HUDEP-2 (cell line): Measurements from ENCODE around the gene ETV7.

Experiments used
- DNase-seq, 76 experiments: peaks; one replicate each; lab custom pipeline; 2025; ENCODE audit not compliant: unreplicated experiment in 76 of 76; lab: John Stamatoyannopoulos, UW

The ETV7 gene

DNA sequence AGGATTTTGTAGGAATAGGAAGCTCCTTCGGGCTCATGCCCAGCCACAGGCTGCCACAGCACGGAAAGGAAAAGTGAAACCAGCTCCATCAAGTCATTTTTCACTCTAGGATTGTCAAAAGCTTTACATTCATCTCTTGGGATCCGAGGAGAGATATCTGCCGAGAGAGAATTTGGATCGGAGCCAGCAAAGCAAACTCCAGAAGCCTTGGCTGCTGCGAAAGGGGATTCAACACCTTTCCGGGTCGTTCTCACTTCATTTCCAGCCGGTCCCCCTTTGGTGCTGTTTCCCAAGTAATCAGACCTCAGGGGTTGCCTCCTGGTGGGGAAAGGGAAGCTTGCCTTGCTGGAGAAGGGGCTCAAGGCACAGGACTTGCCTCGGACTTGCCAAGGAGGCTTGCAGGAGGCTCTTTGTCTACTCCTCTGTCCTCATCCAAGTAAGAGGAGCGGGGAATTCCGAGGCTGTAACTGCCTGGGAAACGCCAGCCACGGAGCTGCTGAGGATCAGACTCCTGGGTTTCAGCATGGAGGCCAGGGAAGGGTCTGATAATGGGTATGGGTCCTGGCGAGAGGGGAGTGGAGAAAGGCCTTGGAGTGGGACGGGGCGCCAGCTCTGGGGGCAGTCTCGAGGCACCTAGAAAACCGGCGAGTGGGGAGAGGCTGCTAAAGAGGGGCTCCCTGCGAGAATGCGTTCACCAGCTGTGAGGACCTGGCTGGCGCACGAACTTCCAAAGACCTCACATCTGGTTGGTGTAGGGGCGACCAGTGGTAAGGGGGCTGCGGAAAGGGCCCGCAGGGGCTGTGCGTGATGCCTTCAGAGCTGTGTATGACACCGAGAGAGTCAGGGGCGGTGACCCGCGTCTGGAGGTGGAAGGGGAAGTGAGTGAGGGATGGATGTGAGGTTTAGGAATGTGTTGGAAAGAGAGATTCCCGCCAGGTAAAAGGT lies 702 bp downstream of the ETV7 start:
- peak in 1 of 76 experiments; percentile 8 for DNase-seq

DNA sequence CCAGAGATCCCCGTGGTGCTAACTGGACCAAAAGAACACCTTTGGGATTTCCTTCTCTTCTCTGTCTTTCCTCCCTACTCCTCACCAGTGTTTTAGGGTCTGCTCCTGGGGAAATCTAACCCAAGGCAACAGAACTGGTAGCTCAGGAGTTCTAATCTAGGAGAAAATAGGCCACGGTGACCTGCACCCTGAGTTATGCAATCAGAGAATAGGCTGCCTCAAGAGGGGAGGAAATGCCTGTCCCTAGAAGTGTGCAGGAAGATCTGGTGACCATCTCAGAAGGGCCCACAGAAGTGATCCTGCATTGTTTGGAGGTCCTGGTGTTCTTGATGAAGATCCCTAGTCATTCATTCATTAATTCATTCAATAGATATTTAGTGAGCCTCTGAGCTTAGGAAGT lies 3.4 kb downstream of the ETV7 start:
- no peak for DNase-seq

DNA sequence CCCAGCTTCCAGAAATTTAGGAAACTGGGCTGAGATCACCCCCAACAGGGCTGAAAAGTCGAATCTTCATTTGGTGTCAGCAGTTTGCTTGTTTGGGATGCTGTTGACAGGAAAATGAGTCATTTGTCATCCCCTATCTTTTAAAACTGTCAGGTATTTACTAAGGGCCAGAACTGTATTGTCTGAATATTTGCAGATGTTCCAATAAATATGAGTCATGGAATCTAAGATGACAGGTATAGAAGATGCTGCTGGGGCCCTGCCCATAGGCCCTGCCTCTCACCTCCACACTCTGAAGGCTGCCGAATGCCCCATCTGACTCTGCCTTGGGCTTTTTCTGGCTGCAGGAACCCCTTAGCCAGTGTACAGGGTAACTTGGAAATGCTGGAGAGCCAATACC lies 3.9 kb downstream of the ETV7 start:
- DNase-seq: no peak

DNA sequence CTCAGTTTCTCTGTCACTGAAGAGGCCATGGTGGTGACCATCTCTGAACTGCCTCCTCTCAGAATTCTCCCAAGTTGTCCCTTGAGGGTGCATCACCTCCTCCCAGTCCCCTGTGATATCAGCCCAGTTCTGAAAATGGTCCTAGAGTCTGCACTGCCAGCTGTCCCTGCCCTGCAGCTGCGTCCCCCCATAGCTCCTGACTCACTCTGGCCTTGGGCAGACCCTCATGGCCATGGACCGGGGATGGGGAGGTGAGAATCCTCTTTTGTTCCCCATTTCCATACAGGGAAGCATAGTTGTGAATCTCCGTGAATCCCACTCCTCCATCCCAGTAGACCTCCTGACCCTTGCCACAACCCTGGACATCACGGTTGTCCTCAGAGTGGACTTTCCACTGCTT lies 4.5 kb downstream of the ETV7 start:
- no peak for DNase-seq

DNA sequence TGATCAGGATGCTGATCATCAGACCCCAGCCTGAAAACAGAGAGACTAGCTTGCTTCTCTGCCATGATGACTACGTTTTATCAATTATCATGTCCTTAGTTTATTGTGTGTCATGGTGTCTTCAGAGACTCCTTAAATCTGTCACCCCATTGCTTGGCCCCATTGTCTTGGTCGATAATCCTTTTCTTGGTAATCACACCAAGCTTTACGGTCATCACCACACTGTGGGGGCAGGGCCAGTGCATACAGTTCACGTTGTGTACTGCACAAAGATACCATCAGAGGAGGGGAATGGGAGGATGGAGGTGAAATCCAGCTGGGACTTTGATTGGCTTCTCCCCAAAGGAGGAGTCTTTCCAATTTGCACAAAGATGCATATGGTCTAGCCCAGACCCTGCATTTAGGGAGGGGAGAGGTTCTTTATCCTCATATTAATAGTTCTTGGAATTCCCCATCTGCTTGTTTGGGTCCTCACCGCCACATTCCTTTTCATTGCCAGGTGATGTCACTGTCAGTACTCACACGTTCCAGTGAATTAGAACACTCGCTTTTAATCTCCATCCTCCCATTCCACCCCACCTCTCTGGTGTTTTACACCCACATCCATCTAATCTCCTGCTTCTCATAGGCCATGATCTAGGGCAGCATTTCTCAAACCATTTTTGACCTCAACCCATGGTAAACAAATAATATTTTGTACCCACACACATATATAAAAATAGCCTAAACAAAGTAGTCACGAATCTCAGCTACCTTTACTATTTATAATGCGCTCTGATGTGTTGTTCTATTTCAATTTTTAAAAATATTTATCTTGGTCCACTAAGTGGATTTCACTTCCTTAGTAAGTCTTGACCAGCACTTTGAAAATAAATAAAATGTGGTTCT lies 5.7 kb downstream of the ETV7 start:
- DNase-seq: no peak

DNA sequence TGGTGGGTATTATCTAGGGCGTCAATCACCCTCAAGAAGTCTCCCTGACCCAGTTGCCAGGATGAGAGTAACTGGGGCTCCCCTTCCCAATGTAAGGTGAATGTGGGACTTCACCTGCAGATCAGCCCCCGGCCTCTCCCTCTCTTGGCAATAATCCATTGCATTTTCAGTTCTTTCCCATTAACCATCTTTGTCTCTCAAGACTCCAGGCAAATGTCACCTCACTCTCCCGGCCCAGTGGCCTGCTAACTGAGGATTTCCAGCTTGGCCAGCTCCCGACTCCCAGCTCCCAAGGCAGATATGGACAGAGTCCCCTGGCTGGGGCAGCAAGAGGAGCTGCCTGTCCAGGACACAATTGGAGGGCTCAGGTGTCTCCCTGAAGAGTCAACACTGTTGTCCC lies 7.3 kb downstream of the ETV7 start:
- DNase-seq: no peak

DNA sequence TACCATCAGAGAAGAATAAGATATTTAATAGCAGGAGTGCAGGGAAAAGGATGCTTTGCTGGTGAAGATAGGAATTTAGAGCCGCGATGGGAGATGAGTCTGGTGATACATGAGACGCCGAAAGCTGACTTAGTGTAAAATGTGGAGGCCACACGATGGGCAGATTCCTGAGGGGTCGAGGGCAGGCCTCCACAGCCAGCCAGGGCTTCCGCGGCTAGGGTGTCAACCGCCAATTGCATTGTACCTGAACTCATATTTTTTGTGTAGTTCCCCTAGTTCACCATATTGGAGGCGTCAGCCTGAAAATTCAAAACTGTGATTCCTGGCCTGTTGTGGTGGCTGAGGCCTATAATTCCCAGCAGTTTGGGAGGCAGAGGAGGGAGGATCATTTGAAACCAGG lies 8.5 kb downstream of the ETV7 start:
- DNase-seq: no peak

DNA sequence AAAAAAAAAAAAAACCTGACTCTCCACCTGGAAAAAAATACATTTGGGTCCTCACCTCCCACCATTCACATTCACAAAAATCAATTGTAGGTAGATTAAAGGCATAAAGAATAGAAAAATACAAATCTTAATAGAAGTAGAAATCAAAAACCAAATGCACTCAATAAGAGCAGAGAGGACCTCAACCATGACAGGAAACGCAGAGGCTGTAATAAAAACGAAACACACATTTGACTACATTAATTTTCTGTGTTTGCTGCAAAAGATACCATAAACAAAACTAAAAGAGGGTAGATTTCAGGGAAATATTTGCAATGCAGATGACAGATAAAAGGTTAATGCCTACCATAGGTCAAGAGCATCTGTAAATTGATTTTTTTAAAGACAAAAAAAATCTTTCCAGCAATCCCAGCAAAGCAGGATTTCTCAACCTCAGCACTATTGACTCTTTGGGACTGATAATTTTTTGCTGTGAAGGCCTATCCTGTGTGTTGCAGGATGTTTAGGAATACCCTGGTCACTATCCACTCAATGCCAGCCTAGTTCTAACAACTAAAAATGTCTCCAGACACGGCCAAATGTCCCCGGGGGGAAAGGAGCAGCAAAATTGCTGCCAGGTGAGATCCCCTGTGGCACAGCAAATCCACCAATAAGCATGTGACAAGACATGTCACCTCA lies 9.1 kb downstream of the ETV7 start:
- no peak for DNase-seq

DNA sequence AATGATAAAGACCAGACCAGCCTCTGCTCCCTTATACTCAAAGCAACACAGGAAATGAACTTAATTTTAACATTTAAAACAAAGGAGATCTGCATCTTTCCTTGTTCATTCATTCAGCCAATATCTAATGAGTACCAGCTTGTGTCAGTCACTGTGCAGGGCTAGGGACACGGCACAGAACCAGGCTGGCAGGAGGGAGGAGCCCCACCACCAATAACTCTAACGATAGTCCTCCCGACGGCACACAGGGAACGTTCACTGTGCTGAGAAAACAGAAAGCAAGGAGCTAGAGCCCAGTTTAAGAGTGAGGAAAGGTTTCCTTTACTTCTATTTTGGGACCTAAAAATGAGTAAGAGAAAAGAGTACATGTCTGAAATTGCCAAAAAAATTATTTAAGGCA lies 9.9 kb downstream of the ETV7 start:
- no peak for DNase-seq

DNA sequence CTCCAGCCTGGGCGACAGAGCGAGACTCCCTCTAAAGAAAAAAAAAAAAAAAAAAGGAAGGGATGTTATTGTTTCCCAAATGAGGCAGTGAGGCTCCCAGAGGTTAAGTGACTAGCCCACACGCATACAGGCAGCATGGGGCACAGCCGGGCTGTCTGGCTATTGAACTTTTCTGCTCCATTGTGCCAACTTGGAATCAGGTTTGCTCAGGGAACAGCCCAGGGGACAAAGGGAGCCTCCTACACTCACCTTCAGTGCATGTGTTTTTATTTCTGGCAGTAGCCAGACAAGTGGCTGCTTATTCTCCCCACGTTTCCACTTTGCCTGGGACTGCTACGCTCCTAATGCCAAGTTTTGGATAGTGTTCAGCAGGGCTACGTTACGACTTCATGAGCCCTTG lies 10.7 kb downstream of the ETV7 start:
- no peak for DNase-seq

DNA sequence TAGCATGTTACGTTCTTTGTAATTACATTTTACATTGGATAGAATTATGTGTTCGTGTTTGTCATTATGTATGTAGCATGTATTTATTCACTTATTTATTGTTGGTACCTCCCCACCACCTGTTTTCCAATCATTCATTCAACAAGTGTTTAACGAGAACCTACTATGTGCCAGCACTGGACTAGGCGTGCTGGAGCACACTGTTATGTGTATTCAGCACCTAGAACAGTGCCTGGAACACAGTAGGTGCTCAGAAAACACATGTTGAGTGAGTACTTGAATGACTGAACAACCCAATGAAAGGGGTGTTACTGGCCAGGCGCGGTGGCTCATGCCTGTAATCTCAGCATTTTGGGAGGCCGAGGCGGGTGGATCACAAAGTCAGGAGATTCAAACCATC lies 11.3 kb downstream of the ETV7 start:
- no peak for DNase-seq

DNA sequence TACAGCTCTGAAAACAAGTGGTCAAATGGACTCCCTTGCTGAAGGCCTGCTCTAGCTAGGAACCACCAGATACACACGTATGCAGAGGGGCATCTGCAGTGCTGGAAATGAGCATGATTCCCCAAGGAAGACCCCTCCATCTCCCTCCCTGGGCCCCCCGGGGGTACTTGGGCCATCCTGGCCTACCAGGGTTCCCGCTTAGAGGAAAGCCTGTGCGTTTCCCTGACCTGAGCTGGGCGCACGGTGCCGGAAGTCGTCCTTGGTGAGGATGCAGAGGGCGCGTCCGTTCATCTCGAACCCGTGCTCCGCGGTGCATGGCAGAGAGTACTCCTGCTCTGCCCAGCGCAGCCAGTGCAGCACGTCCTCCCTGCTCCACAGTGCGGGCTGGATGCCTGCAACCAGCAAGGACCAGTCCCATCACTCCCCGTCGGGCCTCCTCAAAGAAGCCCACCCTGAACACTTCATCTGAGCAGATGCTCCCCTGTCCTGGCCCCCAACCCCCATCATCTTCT lies 11.8 kb downstream of the ETV7 start:
- DNase-seq: no peak

DNA sequence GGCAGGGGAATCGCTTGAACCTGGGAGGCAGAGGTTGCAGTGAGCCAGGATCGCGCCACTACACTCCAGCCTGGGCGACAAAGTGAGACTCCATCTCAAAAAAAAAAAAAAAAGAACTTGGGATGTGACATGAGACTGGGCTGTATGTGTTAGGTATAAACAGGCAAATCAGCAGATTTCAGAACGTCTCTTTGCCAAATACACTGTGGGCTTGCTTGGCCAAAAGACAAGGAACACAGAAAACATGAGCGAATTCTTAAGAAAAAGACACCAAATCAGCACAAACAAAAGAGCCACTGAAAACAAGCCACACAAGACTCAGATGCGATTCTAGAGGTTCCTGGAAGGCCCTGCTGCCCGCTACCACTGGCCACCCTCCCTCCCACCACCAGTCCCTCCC lies 12.5 kb downstream of the ETV7 start:
- no peak for DNase-seq

DNA sequence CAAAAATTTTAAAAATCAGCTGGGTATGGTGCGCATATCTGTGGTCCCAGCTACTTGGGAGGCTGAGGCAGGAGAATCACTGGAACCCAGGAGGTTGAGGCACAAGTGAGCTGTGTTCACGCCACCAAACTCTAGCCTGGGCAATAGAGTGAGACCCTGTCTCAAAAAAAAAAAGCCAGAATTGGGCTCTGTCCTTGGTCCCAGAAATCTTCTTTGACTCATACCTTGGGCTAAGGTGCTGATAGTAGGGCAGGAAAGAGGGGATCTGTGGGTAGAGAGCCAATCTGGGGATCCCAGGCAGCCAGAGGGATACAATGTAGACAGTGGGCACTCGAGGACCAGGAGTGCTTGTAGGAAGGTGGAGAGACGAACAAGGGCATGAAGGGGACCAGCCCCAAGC lies 13.3 kb downstream of the ETV7 start:
- no peak for DNase-seq

DNA sequence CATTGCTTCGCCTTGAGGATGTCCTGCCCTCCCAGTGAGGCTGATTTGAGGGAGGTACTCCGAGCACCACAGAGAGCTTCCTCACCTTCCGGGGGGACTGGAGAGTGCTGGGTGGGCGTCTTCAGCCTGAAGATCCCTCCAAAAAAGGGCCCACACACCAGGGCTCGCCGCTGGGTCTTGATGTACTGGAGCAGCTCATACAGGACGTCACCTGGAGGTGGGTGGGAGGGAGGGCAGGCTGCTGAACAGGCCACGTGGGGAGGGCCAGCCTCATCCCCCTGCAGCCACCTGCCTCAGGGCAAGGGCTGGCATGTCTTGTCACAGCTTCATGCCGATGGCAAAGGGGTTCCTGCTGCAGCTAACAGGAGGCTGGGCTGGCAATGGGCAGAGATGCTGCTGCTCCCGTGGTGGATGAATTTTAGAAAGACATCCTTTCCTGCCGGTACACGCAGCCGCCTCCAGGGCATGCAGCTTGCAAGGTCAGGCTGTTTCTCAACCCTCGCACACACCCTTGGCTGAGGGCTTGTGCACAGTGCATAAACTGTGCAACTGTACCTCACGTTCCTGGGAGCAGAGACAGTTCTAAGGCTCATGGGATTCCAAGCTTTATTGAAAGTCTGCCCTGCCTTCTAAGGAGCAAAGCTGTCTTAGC lies 14.0 kb downstream of the ETV7 start:
- DNase-seq: no peak

DNA sequence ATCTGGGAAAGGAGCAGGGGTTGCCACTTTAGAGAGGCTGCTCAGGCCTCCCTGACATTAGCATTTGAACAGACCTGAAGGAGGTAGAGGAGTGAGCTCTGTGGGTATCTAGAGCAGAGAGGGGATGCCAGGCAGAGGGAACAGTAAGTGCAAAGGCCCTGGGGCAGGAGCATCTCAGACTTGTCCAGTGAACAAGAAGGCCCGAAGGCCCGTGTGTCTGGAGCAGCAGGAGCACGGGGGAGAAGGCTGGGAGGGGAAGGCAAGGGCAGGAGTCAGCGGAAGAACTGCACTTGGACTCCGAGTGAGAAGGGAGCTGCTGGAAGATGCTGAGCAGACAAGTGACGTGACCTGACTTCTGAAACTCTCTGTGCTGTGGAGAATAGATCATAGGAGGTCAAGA lies 15.4 kb downstream of the ETV7 start:
- DNase-seq: no peak

DNA sequence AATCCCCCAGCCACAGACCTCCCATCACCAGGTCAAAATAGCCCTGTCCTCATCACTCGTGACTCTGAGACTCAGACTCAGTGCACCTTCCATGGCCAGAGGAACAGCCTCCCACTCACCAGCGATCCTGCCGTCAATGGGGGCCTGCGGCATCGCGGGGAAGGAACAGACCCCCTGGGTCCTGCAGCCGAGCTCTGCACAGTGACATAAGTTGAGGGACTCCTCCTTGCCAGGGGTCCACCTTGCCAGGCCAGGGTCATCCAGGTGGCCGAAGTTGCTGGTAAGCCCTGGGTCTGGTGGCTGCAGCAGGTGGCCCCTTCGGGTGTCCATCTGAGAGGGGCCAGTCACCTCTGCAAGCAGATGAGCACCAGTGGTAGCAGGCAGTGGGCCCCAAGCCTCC lies 16.3 kb downstream of the ETV7 start:
- DNase-seq: no peak

DNA sequence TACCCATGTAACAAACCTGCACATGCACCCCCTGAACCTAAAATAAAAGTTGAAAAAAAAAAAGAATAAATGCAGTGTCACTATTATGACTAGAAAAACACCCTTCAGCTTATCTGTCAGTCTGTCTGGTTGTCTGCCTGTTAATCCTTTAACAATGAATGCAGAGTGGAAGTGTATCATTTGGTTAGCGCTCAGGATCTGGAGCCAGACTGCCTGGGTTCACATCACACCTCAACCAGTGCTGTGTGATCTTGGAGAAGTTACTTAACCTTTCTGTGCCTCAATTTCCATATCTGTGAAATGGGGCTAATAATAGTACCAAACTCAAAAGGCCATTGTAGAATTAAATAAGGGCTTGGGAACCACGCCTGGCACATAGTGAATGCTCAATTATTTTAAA lies 16.8 kb downstream of the ETV7 start:
- no peak for DNase-seq

DNA sequence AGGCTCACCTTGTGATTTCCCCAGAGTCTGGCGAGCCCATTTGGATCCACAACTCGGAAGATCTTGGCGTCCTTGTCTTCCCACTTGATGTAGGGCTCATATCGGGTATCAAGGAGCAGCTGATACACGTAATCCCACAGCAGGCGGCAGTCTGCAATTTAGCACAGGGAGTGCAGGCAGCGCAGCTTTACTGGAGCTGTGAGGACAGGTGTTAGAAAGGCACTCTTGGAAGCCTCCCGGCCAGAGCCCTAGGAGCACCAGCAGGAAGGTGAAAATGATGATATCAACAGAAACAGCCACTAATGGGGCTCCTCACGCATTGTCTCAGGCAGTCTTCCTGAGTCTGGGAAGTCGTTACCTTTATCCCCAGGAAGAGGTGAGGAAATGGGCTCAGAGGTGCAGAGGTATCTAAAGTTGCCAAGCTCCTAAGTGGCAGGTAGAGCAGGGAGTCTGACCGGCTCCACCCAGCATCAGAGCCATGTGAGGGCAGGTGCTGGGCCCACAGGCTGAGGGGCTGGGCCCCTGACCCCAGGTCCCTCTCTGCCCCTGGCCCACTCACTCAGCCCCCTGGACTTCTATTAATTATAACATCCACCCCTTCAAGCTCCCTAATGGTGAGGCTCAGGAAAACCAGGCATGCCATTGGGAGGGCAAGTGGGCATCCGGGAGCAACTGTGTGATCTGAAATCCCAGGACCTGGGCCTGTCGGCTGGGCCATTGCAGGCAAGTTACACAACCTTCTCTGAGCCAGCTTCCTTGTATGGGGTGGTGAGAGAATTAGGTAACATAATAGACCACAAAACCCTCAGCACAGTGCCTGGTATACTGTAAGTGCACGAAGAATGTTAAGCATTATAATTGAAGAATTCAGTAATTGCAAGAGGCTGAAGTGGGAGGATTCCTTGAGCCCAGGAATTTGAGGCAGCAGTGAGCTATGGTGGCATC lies 18.3 kb downstream of the ETV7 start:
- no peak for DNase-seq
